ENCODE measurements around the gene EPHB1. TPM values are rescaled to one million over a fixed set of nuclear protein-coding genes. Genes with fewer than 3 reads are reported as not detected.
"Not testable (repeated sequence)": the region's sequence is repeated elsewhere in the genome, so short reads cannot be mapped to it uniquely, and the experiment has no call there.

Gene EPHB1
- total RNA-seq, 1 donor from 2014 or later: 1.3 TPM

DNA sequence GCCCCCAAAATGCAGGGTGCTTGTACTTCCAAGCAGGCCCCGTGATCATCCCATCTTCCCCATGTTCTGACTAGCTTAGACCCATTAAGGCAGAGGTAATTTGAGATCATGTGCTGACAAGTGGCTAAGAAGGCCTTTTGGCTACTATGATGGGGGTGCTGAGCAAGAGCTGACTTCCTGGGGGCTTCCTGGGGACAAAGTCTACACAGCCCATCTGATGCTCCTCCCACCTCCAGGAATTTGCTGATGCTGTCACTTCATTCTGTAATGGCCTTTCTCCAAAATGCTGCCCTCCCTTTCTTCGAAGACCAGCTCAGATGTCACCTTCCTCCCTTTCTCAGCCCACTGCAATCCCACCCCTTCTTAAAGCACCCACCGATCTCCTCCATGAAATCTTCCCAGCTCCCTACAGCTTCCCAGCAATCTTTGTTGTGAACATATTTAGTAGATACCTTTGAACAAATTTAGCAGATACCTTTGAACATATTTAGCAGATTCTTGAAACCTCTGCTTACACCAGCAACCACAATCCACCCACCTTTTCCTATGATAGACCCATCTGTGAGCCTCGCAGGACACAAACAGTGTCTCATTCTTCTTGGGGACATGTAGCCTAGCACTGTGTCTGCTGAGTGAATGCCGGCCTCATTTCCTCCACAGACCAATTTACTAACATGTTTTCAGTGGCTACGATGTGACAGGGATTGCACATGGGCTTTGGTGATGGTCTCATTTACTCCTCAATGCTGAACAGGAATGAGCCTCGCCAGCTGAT is 223.3 kb downstream of the EPHB1 start:
- no peaks in the 10 kb centered on the region for H3K4me1 Mint-ChIP-seq
- no peaks in the 10 kb centered on the region for H3K9me3 Mint-ChIP-seq
- no peak overlapping the region for H3K4me3 Mint-ChIP-seq
- TF ChIP-seq, protein P1, sequence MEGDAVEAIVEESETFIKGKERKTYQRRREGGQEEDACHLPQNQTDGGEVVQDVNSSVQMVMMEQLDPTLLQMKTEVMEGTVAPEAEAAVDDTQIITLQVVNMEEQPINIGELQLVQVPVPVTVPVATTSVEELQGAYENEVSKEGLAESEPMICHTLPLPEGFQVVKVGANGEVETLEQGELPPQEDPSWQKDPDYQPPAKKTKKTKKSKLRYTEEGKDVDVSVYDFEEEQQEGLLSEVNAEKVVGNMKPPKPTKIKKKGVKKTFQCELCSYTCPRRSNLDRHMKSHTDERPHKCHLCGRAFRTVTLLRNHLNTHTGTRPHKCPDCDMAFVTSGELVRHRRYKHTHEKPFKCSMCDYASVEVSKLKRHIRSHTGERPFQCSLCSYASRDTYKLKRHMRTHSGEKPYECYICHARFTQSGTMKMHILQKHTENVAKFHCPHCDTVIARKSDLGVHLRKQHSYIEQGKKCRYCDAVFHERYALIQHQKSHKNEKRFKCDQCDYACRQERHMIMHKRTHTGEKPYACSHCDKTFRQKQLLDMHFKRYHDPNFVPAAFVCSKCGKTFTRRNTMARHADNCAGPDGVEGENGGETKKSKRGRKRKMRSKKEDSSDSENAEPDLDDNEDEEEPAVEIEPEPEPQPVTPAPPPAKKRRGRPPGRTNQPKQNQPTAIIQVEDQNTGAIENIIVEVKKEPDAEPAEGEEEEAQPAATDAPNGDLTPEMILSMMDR (IDR thresholded peaks at IDR 0.05; ENCODE audit: unreplicated experiment): no peak
- no peak for DNase-seq (ENCODE audit: low spot score in 2 of 2, unreplicated experiment in 2 of 2)
- no peaks in the 10 kb centered on the region for H3K36me3 Mint-ChIP-seq
- H3K27ac Mint-ChIP-seq: no peak overlapping the region
- H3K27me3 Mint-ChIP-seq (ENCODE audit: low read depth): peaks cover 4% of the 10 kb centered on the region

DNA sequence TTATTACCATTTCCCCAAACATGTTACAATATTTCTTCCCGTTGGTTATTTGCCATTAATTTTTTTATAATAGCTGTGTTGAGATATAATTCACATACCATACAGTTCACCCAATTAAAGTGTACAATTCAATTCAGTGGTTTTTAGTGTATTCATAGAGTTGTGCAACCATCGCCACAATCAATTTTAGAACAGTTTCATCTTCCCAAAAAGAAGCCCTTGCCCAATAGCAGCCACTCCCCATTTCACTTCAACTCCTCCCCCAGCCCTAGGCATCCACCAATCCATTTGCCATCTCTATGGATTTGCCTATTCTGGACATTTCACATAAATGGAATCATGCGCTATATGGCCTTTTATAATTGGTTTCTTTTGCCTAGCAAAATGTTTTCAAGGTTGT is 225.1 kb downstream of the EPHB1 start:
- no peaks in the 10 kb centered on the region for H3K36me3 Mint-ChIP-seq
- no peaks in the 10 kb centered on the region for H3K4me1 Mint-ChIP-seq
- TF ChIP-seq, protein P1 (IDR thresholded peaks at IDR 0.05; ENCODE audit: unreplicated experiment): no peak
- H3K4me3 Mint-ChIP-seq: no peak overlapping the region
- DNase-seq (ENCODE audit: low spot score in 2 of 2, unreplicated experiment in 2 of 2): no peak
- no peak overlapping the region for H3K27ac Mint-ChIP-seq
- H3K9me3 Mint-ChIP-seq: no peaks in the 10 kb centered on the region
- no peaks in the 10 kb centered on the region for H3K27me3 Mint-ChIP-seq (ENCODE audit: low read depth)

DNA sequence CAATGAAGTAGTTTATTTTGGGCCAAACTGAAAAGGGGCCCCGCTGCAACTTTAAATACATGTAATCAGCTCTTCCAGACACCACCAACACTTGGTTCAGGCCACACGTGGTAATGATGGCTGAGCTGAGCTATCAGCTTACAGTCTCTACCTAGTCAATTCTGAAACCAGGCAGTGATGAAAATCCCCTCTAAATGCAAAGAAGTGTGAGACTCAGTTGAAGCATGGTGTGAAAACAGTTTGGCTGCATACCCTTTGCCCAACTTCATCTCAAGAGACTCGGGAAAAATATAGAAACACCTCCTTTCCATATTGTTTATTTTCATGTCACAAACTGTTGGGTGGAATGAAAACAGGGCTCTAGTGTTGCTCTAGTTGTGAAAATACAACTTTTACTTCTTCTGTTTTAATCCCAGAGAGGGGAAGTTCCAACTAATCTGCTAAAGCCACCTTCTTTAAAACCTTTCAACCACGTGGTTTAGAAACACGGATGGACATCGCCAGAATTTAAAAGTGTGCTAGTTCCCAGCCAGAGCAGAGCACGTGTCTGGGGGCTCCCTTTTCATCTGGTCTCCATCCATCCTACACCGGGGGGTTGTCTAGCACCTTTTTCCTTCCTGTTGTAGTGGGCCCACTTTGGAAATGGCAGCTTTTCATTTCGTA is 229.1 kb downstream of the EPHB1 start:
- no peak for DNase-seq (ENCODE audit: low spot score in 2 of 2, unreplicated experiment in 2 of 2)
- Mint-ChIP-seq H3K27ac (no peak overlapping the region), H3K36me3 (no peaks in the 10 kb centered on the region), H3K9me3 (no peaks in the 10 kb centered on the region), H3K4me1 (no peaks in the 10 kb centered on the region), H3K4me3 (no peak overlapping the region), H3K27me3 (ENCODE audit: low read depth) (no peaks in the 10 kb centered on the region)
- TF ChIP-seq, protein P1 (IDR thresholded peaks at IDR 0.05; ENCODE audit: unreplicated experiment): no peak

DNA sequence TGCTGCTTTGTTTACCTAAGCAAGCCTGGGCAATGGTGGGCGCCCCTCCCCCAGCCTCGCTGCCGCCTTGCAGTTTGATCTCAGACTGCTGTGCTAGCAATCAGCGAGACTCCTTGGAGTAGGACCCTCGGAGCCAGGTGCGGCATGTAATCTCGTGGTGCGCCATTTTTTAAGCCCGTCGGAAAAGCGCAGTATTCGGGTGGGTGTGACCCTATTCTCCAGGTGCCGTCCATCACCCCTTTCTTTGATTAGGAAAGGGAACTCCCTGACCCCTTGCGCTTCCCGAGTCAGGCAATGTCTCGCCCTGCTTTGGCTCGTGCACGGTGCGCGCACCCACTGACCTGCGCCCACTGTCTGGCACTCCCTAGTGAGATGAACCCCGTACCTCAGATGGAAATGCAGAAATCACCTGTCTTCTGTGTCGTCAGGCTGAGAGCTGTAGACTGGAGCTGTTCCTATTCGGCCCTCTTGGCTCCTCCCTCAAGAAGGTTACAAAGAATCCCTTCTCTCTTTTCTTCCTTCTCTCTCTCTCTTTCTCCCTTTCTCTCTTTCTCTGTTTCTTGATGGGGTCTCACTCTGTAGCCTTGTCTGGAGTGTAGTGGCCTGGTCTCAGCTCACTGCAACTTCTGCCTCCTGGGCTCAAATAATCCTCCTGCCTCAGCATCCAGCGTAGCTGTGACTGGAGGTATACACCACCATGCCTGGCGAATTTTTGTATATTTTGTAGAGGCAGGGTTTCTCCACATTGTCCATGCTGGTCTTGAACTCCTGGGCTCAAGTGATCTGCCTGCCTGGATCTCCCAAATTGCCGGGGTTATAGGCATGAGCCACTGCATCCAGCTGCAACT is 235.9 kb downstream of the EPHB1 start:
- H3K9me3 Mint-ChIP-seq; H3K36me3 Mint-ChIP-seq; DNase-seq (ENCODE audit: low spot score in 2 of 2, unreplicated experiment in 2 of 2); H3K4me1 Mint-ChIP-seq; H3K27ac Mint-ChIP-seq: not testable (repeated sequence)
- Mint-ChIP-seq H3K4me3 (peak overlapping the region; percentile 83), H3K27me3 (ENCODE audit: low read depth) (peaks cover 36% of the 10 kb centered on the region)

DNA sequence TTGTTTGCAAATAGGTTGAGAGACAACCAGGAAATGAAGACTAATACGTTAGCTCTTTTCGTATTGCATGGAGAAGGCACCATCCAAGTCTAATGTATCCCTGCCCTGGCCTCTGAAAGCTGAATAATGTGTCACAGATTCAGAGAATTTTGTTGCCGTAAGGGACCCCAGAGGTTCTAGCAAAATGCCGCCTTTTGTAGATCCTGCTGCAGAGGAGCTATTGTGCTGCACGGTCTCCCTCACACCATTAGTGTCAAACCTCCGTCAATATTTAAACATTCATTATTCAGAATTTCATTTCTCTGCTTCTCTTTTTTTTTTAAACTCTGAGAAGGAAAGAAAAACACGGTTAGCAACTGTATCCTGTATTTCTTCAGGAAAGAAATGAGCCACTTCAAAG is 238.7 kb downstream of the EPHB1 start:
- TF ChIP-seq, protein P1 (IDR thresholded peaks at IDR 0.05; ENCODE audit: unreplicated experiment): no peak
- no peak overlapping the region for H3K4me3 Mint-ChIP-seq
- DNase-seq (ENCODE audit: low spot score in 2 of 2, unreplicated experiment in 2 of 2): no peak

More for the DNA sequence above, 238.7 kb downstream of the EPHB1 start:
- H3K27ac Mint-ChIP-seq: no peak overlapping the region
- peaks cover 4% of the 10 kb centered on the region for H3K4me1 Mint-ChIP-seq
- H3K9me3 Mint-ChIP-seq: no peaks in the 10 kb centered on the region
- peaks cover 36% of the 10 kb centered on the region for H3K27me3 Mint-ChIP-seq (ENCODE audit: low read depth)
- H3K36me3 Mint-ChIP-seq: no peaks in the 10 kb centered on the region
